Chondrocyte (in vitro differentiated cells): Measurements from ENCODE around the gene NEMP1. TPM values are rescaled to one million over a fixed set of nuclear protein-coding genes. Genes with fewer than 3 reads are reported as not detected.

Source experiments
- DNase-seq: peaks from one replicate; pipeline ENCODE4 v3.0.0; 2021; ENCODE audit warnings: mixed read lengths, low spot score
- H3K27ac Mint-ChIP-seq: one replicate; pipeline ENCODE4 v1.8.0; 2021; ENCODE audit warnings: mild to moderate bottlenecking, moderate library complexity, mixed read lengths; ENCODE audit not compliant: unreplicated experiment
- H3K27me3 Mint-ChIP-seq: 2 replicates; pipeline ENCODE4 v1.8.0; 2021; ENCODE audit warnings: low read depth, mixed read lengths
- H3K36me3 Mint-ChIP-seq: 2 replicates; pipeline ENCODE4 v1.8.0; 2021; ENCODE audit warnings: low read depth, mixed read lengths
- H3K4me1 Mint-ChIP-seq: 2 replicates; pipeline ENCODE4 v1.8.0; 2021; ENCODE audit warnings: low read depth, mild to moderate bottlenecking, mixed read lengths
- H3K4me3 Mint-ChIP-seq: one replicate; pipeline ENCODE4 v1.8.0; 2021; ENCODE audit warnings: mild to moderate bottlenecking, moderate library complexity, mixed read lengths; ENCODE audit not compliant: unreplicated experiment
- H3K9me3 Mint-ChIP-seq: 2 replicates; pipeline ENCODE4 v1.8.0; 2021; ENCODE audit warnings: low read depth, mixed read lengths
- total RNA-seq: library from RNA; stranded (reverse); gene quantifications from 3 replicates; pipeline ENCODE4 v1.2.1, GENCODE V29; 2021
- TF ChIP-seq, protein P1 (sequence below): fragments of 200-600 bp; sonication (generic); IDR thresholded peaks from 2 replicates; pipeline ENCODE4 v1.5.0; 2021; ENCODE audit warnings: antibody characterized with exemption, mild to moderate bottlenecking, moderate library complexity

NEMP1 gene
- total RNA-seq, 1 donor from 2014 or later: 11.7 TPM

DNA sequence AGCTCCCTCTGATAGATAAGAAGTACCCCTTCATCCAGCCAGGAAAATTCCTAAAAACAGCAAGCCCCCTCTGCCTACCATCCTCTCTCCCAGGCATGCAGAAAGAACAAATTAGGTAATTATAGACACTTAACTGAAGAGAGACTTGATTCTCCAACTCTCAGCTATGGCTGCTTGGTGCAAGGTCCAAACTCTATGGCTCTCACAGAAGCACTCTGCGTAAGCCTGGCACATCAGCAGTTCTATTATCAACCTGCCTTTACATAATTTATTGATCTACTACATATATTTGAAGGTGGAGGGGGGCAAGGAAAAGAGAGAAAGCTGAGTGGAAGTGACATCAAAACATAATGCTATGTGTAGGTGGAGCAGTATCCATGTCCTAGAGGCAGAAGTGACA is 27.6 kb downstream of the NEMP1 start:
- no peaks in the 10 kb centered on the region for H3K4me1 Mint-ChIP-seq
- H3K36me3 Mint-ChIP-seq: no peaks in the 10 kb centered on the region
- peaks cover 4% of the 10 kb centered on the region for H3K9me3 Mint-ChIP-seq
- DNase-seq: no peak
- no peak overlapping the region for H3K27ac Mint-ChIP-seq
- no peak overlapping the region for H3K4me3 Mint-ChIP-seq
- TF ChIP-seq, protein P1, sequence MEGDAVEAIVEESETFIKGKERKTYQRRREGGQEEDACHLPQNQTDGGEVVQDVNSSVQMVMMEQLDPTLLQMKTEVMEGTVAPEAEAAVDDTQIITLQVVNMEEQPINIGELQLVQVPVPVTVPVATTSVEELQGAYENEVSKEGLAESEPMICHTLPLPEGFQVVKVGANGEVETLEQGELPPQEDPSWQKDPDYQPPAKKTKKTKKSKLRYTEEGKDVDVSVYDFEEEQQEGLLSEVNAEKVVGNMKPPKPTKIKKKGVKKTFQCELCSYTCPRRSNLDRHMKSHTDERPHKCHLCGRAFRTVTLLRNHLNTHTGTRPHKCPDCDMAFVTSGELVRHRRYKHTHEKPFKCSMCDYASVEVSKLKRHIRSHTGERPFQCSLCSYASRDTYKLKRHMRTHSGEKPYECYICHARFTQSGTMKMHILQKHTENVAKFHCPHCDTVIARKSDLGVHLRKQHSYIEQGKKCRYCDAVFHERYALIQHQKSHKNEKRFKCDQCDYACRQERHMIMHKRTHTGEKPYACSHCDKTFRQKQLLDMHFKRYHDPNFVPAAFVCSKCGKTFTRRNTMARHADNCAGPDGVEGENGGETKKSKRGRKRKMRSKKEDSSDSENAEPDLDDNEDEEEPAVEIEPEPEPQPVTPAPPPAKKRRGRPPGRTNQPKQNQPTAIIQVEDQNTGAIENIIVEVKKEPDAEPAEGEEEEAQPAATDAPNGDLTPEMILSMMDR: no peak
- peaks cover 20% of the 10 kb centered on the region for H3K27me3 Mint-ChIP-seq

DNA sequence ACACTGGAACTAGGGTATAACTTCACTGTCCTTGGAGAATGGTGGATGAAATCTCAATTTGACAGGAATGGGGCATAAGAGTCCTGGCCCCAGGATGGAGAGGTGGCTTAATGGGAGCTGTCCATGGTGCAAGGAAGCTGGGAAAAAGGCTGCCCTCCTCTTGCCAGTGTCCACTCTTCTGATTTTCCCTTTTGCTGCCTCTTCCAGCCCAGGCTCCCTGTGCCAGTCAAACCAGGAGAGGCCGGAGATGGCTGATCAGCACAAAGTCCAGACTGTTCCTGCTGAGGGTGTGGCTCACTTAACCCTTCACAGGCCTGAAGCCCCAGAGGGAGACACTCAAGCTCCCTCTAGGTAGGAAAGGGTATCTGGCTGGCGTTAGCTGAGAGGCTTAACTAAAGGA is 28.7 kb downstream of the NEMP1 start, which contains the start of gene MYO1A:
TSS of gene MYO1A (minus strand) at position 240 of the 400 bp plus-strand sequence. CDS start 1,806 bp downstream, outside the sequence.
- no peaks in the 10 kb centered on the region for H3K4me1 Mint-ChIP-seq
- H3K4me3 Mint-ChIP-seq: no peak within 1 kb of the TSS
- H3K9me3 Mint-ChIP-seq: peaks cover 4% of the 10 kb centered on the region
- DNase-seq: no peak
- peaks cover 30% of the 10 kb centered on the region for H3K27me3 Mint-ChIP-seq
- no peaks in the 10 kb centered on the region for H3K36me3 Mint-ChIP-seq
- H3K27ac Mint-ChIP-seq: no peak within 1 kb of the TSS
- TF ChIP-seq, protein P1: no peak

DNA sequence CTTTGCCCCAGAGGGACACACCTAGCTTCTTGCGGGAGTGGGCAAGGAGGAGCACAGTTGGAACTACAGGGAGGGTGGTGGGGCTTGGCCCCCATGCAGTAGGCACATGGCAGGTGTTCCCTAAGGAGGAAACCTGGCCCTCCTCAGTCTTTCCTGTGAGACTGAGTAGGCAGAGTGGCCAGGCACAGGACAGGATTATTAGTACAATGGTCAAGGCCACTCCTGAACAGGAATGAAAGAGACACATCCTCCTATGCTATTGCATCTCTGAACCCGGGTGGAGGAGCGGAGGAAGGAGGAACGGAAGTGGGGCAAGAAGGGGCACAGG is 29.5 kb downstream of the NEMP1 start:
- H3K9me3 Mint-ChIP-seq: peaks cover 3% of the 10 kb centered on the region
- no peaks in the 10 kb centered on the region for H3K36me3 Mint-ChIP-seq
- H3K4me1 Mint-ChIP-seq: no peaks in the 10 kb centered on the region
- H3K4me3 Mint-ChIP-seq: no peak overlapping the region
- peaks cover 32% of the 10 kb centered on the region for H3K27me3 Mint-ChIP-seq
- DNase-seq: no peak
- TF ChIP-seq, protein P1: no peak
- no peak overlapping the region for H3K27ac Mint-ChIP-seq

DNA sequence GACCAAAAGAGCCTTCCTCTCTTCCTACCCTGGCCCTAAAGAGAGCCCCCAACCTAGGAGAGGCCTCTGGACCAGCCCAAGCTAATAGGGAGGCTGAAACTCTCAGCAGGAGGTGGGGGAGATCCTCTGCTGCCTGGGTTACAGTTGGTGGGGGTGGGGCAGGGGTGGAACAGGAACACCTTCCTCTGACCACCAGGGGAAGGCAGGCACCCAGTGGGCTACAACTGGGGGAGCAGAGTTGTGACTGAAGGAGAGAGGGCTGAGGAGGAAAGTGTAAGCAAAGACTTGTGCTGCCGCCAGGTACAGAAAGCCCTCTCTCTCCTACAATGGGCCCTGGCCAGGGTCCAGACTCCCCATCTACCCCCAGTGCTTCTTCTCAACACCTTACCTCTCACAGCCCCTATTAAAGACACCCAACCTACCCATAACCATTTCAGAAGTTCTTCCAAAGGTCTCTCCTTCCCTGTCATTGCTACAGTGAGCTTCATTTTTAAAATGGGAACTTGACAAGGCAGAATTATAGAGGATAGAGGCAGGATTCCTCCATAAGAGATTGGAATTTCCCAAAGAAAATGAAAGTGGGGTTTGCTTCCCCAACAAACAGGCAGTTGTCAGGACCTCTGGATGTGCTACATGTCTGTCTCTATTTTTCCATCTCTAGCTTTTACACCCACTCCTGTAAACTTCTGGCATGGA is 30.0 kb downstream of the NEMP1 start:
- no peaks in the 10 kb centered on the region for H3K9me3 Mint-ChIP-seq
- no peaks in the 10 kb centered on the region for H3K36me3 Mint-ChIP-seq
- H3K4me3 Mint-ChIP-seq: no peak overlapping the region
- peaks cover 35% of the 10 kb centered on the region for H3K27me3 Mint-ChIP-seq
- H3K4me1 Mint-ChIP-seq: no peaks in the 10 kb centered on the region
- H3K27ac Mint-ChIP-seq: no peak overlapping the region
- DNase-seq: no peak
- TF ChIP-seq, protein P1: no peak

DNA sequence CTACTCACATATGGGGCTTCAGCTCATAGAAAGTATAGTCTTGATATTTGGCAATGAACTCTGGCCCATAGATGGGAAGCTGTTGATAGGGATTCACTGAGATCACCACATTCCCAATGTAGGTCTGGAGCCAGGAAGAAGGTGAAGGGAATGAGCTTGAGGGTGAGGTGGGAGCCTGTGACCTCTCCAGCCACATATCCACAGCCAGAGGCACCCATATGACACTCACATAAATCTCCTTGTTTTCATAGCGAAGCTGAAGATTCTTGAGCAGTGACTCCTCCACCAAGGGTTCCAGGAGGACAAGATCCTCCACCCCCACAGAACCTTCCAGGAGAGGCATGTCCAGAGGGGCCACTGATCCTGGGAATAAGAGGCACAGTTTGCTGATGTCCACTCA is 30.6 kb downstream of the NEMP1 start:
- Mint-ChIP-seq H3K27ac (no peak overlapping the region), H3K9me3 (no peaks in the 10 kb centered on the region), H3K4me1 (no peaks in the 10 kb centered on the region), H3K36me3 (no peaks in the 10 kb centered on the region), H3K4me3 (no peak overlapping the region), H3K27me3 (peaks cover 37% of the 10 kb centered on the region)
- TF ChIP-seq, protein P1: no peak
- no peak for DNase-seq
